Fibroblast of mammary gland (primary cell): ENCODE measurements around the gene YKT6.

Experiments used
- DNase-seq: peaks from one replicate; pipeline ENCODE4 v3.0.0-alpha.2; 2010; ENCODE audit warnings: low read depth
- H3K4me3 ChIP-seq: 2 replicates; pipeline ENCODE4 v1.5.1; 2011; ENCODE audit warnings: low read depth, mild to moderate bottlenecking, low read length, moderate library complexity; ENCODE audit not compliant: control insufficient read depth
- CTCF ChIP-seq: conservative IDR thresholded peaks from 2 replicates; pipeline ENCODE4 v1.5.1; 2011; ENCODE audit warnings: low read depth, low read length, inconsistent platforms; ENCODE audit not compliant: control insufficient read depth, insufficient read depth

The YKT6 gene

DNA sequence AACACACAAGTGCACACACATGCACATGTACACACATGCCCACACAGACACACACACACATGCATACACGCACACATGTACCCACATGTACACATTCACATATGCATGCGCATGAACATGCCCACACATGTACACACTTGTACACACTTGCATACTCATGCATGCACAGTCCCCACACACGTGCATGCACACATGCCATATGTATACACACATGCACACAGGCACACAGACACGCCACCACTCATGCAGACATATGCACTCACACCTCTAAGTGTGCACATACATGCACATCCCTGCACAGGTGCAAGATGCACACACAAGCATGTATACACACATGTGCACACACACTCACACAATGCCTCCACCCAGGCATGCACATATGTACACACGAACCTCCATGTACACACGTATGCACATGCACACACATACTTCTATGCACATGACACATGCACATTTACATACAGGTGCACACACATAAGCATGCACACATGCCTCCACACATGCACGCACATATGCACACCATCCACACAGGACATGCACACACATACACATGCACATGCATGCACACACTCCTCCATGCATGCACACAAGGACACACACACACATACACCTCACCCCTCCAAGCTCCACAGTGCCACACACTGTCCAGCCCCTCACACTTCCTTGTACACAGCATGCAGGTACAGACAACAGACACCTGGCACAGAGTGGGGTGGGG lies 45.8 kb downstream of the YKT6 start:
- TF ChIP-seq CTCF = no peak
- no peak for DNase-seq
- no peak overlapping the region for H3K4me3 ChIP-seq

GRCh38 chr7:44247868-44248651 lies 47.3 kb downstream of the YKT6 start:
- TF ChIP-seq CTCF = no peak
- no peak overlapping the region for H3K4me3 ChIP-seq
- DNase-seq = no peak

DNA sequence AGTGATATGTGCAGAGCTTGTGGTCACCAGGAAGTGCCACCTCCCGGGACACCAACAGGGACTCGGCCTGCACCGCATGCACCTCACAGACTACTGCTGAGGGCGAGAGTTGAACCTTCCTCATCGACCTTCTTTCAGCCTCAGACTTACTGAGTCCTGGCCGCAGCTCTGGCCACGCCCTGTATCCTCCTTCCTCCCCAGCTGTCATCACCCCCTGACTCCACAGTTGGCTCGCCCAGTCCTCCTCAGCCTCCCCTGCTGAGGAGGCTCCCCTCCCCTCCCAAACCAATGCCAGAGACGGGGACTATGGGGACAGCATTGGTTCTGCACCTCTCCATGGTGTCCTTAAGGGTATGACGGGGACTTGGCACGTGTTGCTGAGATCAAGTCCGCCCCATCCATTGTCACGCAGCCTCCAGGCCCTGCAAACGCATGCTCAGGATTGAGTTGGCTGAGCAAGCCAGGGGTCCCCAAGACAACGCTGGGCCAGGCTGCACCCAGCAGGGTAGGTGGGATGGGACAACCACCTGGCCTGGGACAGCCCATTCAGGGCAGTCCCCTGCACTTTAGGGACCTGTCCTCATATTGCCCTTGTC lies 49.0 kb downstream of the YKT6 start:
- no peak overlapping the region for H3K4me3 ChIP-seq
- DNase-seq = no peak
- TF ChIP-seq CTCF = no peak

DNA sequence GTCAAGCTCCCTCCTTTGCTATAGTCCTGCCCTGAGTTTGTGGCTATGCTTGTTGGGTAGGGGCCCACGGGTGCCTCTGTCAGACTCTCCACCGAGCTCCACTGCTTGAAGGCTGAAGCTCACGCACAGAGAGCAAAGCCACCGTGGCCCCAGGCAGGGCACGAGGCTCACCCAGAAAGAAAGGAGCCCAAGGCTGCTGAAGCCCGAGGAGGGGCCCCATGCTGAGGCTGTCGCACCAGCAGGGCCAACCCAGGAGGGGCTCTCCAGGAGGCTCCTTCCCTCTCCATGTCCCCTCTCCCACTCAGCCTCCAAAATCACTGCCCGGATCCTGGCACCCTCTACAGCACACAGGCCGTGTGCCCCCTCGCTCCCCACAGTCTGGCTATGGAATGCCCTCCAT lies 50.5 kb downstream of the YKT6 start:
- no peak for TF ChIP-seq CTCF
- DNase-seq = no peak
- H3K4me3 ChIP-seq = no peak overlapping the region

GRCh38 chr7:44251881-44252280 lies 51.1 kb downstream of the YKT6 start:
- TF ChIP-seq CTCF = no peak

GRCh38 chr7:44256459-44256858 lies 55.7 kb downstream of the YKT6 start:
- DNase-seq = no peak
- H3K4me3 ChIP-seq = no peak overlapping the region
- no peak for TF ChIP-seq CTCF

More at GRCh38 chr7:44251881-44252280, 51.1 kb downstream of the YKT6 start:
- no peak for DNase-seq
- no peak overlapping the region for H3K4me3 ChIP-seq
